CMK (cell line): ENCODE results near the gene ANKRD65.
"Not testable (repeated sequence)": the region's sequence is repeated elsewhere in the genome, so short reads cannot be mapped to it uniquely, and the experiment has no call there.

ENCODE experiments used
- DNase-seq: peaks from one replicate; pipeline ENCODE4 v3.0.0-alpha.2; 2010; ENCODE audit warnings: low read depth

ANKRD65 gene

DNA sequence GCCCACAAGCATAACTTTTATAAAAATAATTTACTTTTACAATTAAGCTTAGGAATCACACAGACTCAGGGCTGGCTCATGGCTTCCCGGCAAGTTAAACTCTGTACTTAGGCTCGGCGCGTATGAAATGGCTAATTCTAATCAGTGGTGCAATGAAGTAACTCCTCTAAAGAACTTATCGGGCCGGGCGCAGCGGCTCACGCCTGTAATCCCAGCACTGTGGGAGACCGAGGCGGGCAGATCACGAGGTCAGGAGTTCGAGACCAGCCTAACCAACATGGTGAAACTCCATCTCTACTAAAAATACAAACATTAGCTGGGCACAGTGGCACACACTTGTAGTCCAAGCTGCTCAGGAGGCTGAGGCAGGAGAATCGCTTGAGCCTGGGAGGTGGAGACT, 51.0 kb downstream of the ANKRD65 start:
- DNase-seq = not testable (repeated sequence)
